Neural progenitor cell (in vitro differentiated cells): ENCODE results near the gene BTBD16. TPM values are rescaled to one million over a fixed set of nuclear protein-coding genes. Genes with fewer than 3 reads are reported as not detected.

ENCODE experiments used
- DNase-seq: peaks from one replicate; pipeline ENCODE4 v3.0.0-alpha.2; 2016; ENCODE audit warnings: low spot score
- H2AFZ ChIP-seq: fragments of 200-600 bp; sonication (generic); replicated peaks from 2 replicates; pipeline ENCODE4 v1.6.1; 2016; ENCODE audit warnings: antibody characterized with exemption
- H3F3A ChIP-seq: fragments of 200-600 bp; sonication (generic); 2 replicates; pipeline ENCODE4 v1.6.1; 2016; ENCODE audit warnings: antibody characterized with exemption, low read depth
- H3K27ac ChIP-seq: fragments of 200-600 bp; sonication (generic); 2 replicates; pipeline ENCODE4 v1.5.1; 2016; ENCODE audit warnings: mild to moderate bottlenecking
- H3K27me3 ChIP-seq: fragments of 200-600 bp; sonication (generic); 2 replicates; pipeline ENCODE4 v1.6.1; 2016; ENCODE audit warnings: mild to moderate bottlenecking, moderate library complexity
- H3K36me3 ChIP-seq: fragments of 200-600 bp; sonication (generic); 2 replicates; pipeline ENCODE4 v1.5.1; 2016
- H3K4me1 ChIP-seq: fragments of 200-600 bp; sonication (generic); 2 replicates; pipeline ENCODE4 v1.6.1; 2016; ENCODE audit warnings: mixed run types
- H3K4me2 ChIP-seq: fragments of 200-600 bp; sonication (generic); 2 replicates; pipeline ENCODE4 v1.6.1; 2016
- H3K4me3 ChIP-seq: fragments of 200-600 bp; sonication (generic); 2 replicates; pipeline ENCODE4 v1.5.1; 2016
- H3K79me2 ChIP-seq: fragments of 200-600 bp; sonication (generic); 2 replicates; pipeline ENCODE4 v1.6.1; 2016; ENCODE audit warnings: low read depth
- H3K9ac ChIP-seq: fragments of 200-600 bp; sonication (generic); 2 replicates; pipeline ENCODE4 v1.6.1; 2016
- H3K9me3 ChIP-seq: fragments of 200-600 bp; sonication (generic); 2 replicates; pipeline ENCODE4 v1.5.1; 2016; ENCODE audit warnings: low read depth
- H4K20me1 ChIP-seq: fragments of 200-600 bp; sonication (generic); 2 replicates; pipeline ENCODE4 v1.6.1; 2016; ENCODE audit warnings: low read depth
- H3K27ac Mint-ChIP-seq: 3 replicates; pipeline ENCODE4 v1.8.0; 2021; ENCODE audit warnings: mixed read lengths
- H3K27me3 Mint-ChIP-seq: 2 replicates; pipeline ENCODE4 v1.8.0; 2022; ENCODE audit warnings: low read depth, mild to moderate bottlenecking, inconsistent platforms, moderate library complexity, mixed read lengths; ENCODE audit not compliant: insufficient read depth
- H3K36me3 Mint-ChIP-seq: 3 replicates; pipeline ENCODE4 v1.8.0; 2021; ENCODE audit warnings: mixed read lengths
- H3K4me1 Mint-ChIP-seq: 3 replicates; pipeline ENCODE4 v1.8.0; 2021; ENCODE audit warnings: mixed read lengths
- H3K4me3 Mint-ChIP-seq: 3 replicates; pipeline ENCODE4 v1.8.0; 2021; ENCODE audit warnings: mild to moderate bottlenecking, moderate library complexity, mixed read lengths
- H3K9me3 Mint-ChIP-seq: 3 replicates; pipeline ENCODE4 v1.8.0; 2020; ENCODE audit warnings: mixed read lengths
- CTCF ChIP-seq: fragments of 200-600 bp; sonication (generic); IDR thresholded peaks from 2 replicates; pipeline ENCODE4 v1.5.1; 2017; ENCODE audit warnings: antibody characterized with exemption, mild to moderate bottlenecking
- EZH2 ChIP-seq: fragments of 200-600 bp; sonication (generic); IDR thresholded peaks from 2 replicates; pipeline ENCODE4 v1.6.1; 2017; ENCODE audit warnings: antibody characterized with exemption, mild to moderate bottlenecking, moderate library complexity
- EZH2phosphoT487 ChIP-seq: fragments of 200-600 bp; sonication (generic); IDR thresholded peaks from 2 replicates; pipeline ENCODE4 v1.6.1; 2017; ENCODE audit warnings: antibody characterized with exemption
- total RNA-seq: library from RNA; depleted of rRNA; stranded (reverse); fragments of >200 nt; gene quantifications from 2 replicates; pipeline ENCODE4 v1.2.3, GENCODE V29; 2015; ENCODE audit warnings: low replicate concordance

The BTBD16 gene
- total RNA-seq, 1 donor from 2014 or later = not detected

GRCh38 chr10:122264436-122264835, 6.7 kb upstream of the BTBD16 start:
- no peak overlapping the region for H3K27ac ChIP-seq
- H3K27me3 Mint-ChIP-seq = peaks cover 4% of the 10 kb centered on the region
- H3K4me1 Mint-ChIP-seq = peaks cover 5% of the 10 kb centered on the region
- no peaks in the 10 kb centered on the region for H3K27me3 ChIP-seq
- H3F3A ChIP-seq = no peaks in the 10 kb centered on the region
- no peak for DNase-seq
- TF ChIP-seq EZH2 (no peak), CTCF (no peak), EZH2phosphoT487 (no peak)
- H3K79me2 ChIP-seq = no peaks in the 10 kb centered on the region
- no peak overlapping the region for H3K4me3 ChIP-seq
- no peak overlapping the region for H2AFZ ChIP-seq
- H3K4me3 Mint-ChIP-seq = no peak overlapping the region
- no peaks in the 10 kb centered on the region for H4K20me1 ChIP-seq
- H3K4me1 ChIP-seq = no peaks in the 10 kb centered on the region
- peaks cover 3% of the 10 kb centered on the region for H3K36me3 ChIP-seq
- no peaks in the 10 kb centered on the region for H3K9me3 ChIP-seq
- H3K36me3 Mint-ChIP-seq = peaks cover 27% of the 10 kb centered on the region
- no peak overlapping the region for H3K4me2 ChIP-seq
- peaks cover 23% of the 10 kb centered on the region for H3K9me3 Mint-ChIP-seq
- no peak overlapping the region for H3K9ac ChIP-seq
- H3K27ac Mint-ChIP-seq = no peak overlapping the region

DNA sequence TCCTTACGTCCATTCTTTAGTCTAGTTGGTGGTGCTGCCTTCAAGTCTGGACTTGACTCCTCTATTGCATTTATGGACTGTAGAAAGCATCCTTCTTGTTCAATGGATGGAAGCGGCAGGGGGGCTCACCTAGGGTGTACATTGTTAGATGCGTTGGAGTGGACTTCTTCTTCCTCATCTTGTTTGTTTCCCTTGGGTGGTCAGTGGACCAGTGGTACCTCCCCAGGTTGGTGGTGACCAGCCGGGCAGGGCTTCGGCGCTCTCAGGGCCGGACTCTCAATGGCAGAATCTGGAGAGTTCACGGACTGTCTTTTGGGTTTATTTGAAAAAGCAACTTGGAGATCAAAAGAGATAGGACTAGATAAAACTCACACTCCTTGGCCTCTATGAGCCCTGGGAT, 6.2 kb upstream of the BTBD16 start:
- Histone ChIP-seq H3K27ac (no peak overlapping the region), H4K20me1 (no peaks in the 10 kb centered on the region), H3K4me1 (no peaks in the 10 kb centered on the region), H3K36me3 (peaks cover 3% of the 10 kb centered on the region), H3K4me3 (no peak overlapping the region), H3K9ac (no peak overlapping the region), H3K9me3 (no peaks in the 10 kb centered on the region), H3K79me2 (no peaks in the 10 kb centered on the region), H3K27me3 (no peaks in the 10 kb centered on the region), H2AFZ (no peak overlapping the region), H3F3A (no peaks in the 10 kb centered on the region), H3K4me2 (no peak overlapping the region)
- Mint-ChIP-seq H3K27ac (no peak overlapping the region), H3K9me3 (peaks cover 23% of the 10 kb centered on the region), H3K36me3 (peaks cover 24% of the 10 kb centered on the region), H3K27me3 (peaks cover 4% of the 10 kb centered on the region), H3K4me1 (peaks cover 5% of the 10 kb centered on the region), H3K4me3 (no peak overlapping the region)
- no peak for TF ChIP-seq CTCF
- no peak for TF ChIP-seq EZH2
- DNase-seq = no peak

DNA sequence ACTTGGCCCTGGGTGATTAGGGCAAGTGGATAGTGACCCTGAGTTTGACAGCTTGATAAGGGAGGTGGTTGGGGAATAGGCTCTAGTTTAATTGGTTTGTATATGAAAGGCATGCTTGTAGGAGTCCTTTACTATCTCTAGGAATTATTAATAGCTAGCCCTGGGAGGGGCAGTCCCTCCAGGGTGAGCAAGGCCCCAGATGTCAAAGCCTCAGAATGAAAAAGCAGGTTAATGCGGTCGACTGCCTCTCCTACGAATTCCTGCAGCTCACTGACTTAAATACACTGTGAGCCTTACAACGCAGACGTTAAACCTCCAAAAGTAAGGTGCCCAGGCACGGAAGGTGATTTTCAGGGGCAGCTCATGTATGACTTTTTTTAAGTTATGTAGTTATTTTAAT, 5.2 kb upstream of the BTBD16 start:
- Mint-ChIP-seq H3K27me3 (peaks cover 4% of the 10 kb centered on the region), H3K27ac (peak overlapping the region; percentile 45), H3K9me3 (peaks cover 17% of the 10 kb centered on the region), H3K4me1 (peaks cover 5% of the 10 kb centered on the region), H3K4me3 (no peak overlapping the region), H3K36me3 (peaks cover 20% of the 10 kb centered on the region)
- Histone ChIP-seq H4K20me1 (no peaks in the 10 kb centered on the region), H3K4me1 (no peaks in the 10 kb centered on the region), H3K4me3 (no peak overlapping the region), H3K9me3 (no peaks in the 10 kb centered on the region), H3K36me3 (peaks cover 3% of the 10 kb centered on the region), H3K4me2 (no peak overlapping the region), H3K27ac (no peak overlapping the region), H2AFZ (no peak overlapping the region), H3K79me2 (no peaks in the 10 kb centered on the region), H3K9ac (no peak overlapping the region), H3K27me3 (no peaks in the 10 kb centered on the region), H3F3A (no peaks in the 10 kb centered on the region)
- no peak for TF ChIP-seq EZH2phosphoT487
- no peak for TF ChIP-seq EZH2
- TF ChIP-seq CTCF = no peak
- no peak for DNase-seq
